ENCODE results near the gene TANGO6.

Gene TANGO6

GRCh38 chr16:69064124-69064763 lies 220.9 kb downstream of the TANGO6 start:
- DNase-seq = no peak

GRCh38 chr16:69064764-69065313 lies 221.5 kb downstream of the TANGO6 start:
- peak; percentile 17 for DNase-seq

- DNase-seq = no peak
Measured at GRCh38 chr16:69069504-69069903, 226.2 kb downstream of the TANGO6 start.

GRCh38 chr16:69071036-69071435 lies 227.7 kb downstream of the TANGO6 start:
- no peak for DNase-seq

DNA sequence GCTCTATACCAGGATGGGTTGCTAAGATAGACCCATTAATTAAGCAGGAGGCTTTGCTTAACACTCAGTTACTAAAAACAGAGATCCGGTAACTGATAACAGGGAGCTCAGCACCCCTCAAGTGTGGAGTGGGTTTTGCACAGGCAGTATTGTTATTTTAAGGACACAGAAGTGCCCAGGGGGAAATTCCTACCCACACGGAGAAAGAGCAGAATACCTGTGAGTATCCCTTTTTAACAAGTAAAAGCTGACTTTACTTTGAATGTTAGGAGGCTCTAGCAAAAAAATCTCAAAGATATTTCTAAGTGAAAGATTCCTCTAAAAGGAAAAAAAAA lies 229.3 kb downstream of the TANGO6 start:
- DNase-seq = no peak

DNA sequence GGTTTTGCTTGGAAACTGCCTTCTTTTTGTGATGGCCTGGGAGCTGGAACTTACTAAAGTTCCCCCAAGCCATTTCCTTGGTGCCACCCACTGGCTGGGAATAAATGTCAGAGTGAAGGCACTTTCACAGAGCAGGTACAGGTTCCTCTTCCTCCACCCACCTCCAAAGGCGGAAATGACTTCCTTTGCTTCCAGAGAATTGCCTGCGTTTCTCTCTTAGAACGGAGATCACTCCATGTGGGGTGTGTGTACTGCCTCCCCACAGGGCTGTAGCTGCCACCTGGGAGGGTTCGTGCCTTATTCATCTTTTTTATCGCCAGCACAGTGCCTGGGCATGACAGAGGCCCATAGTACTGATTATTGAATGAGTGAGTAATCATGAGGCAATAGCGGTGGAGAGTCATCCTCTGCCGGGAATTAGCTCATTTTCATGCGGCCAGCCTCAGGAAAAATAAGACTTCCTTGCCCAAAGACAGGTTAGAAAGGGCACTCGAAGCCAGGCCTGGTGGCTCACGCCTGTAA lies 229.9 kb downstream of the TANGO6 start:
- no peak for DNase-seq

- no peak for DNase-seq
Measured at GRCh38 chr16:69077251-69077650, 233.9 kb downstream of the TANGO6 start.

- DNase-seq = no peak
Measured at GRCh38 chr16:69078073-69078472, 234.7 kb downstream of the TANGO6 start.

- DNase-seq = no peak
Measured at GRCh38 chr16:69079697-69080096, 236.4 kb downstream of the TANGO6 start.

GRCh38 chr16:69083306-69083941 lies 240.1 kb downstream of the TANGO6 start:
- no peak for DNase-seq

DNA sequence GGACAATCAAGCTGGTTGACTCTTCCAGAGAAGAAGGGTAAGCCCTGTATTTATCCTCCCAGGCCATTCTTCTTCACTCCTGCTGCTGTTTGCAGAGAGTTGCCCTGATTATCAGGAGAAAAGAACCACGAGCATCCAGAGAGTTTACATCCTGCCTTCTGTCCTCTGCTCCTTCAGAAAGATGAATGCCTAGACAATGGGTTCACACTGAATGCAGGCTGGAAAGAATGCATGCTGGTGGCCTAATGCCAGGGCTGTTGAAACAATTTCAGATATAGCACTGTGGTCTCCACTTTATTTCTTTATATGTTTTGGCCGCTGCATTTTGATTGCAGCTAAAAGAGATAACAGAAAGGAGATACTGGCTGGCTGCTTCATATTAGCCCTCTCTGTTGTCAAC lies 241.0 kb downstream of the TANGO6 start:
- no peak for DNase-seq

GRCh38 chr16:69085032-69085695 lies 241.8 kb downstream of the TANGO6 start:
- DNase-seq = no peak

GRCh38 chr16:69087161-69087581 lies 243.8 kb downstream of the TANGO6 start:
- no peak for DNase-seq

DNA sequence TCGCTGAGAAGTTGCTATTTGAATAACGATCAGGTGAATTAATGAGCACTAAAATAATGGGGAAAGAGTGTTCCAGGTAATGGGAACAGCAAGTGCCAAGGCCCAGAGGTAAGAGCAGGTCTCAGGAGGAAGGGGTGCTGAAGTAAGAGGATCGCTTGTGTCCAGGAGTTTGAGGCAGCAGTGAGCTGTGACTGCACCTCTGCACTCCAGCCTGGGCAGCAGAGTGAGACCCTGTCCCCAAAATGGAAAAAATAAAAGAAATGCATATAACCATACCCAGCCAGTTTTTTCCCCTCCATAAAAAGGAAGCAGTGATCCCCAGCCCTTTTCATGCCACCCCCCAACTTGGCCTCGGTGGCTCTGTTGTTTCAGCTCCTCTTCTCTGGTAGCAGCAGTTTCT lies 245.4 kb downstream of the TANGO6 start:
- no peak for DNase-seq

GRCh38 chr16:69089091-69089910 lies 246.0 kb downstream of the TANGO6 start:
- peak; percentile 60 for DNase-seq

DNA sequence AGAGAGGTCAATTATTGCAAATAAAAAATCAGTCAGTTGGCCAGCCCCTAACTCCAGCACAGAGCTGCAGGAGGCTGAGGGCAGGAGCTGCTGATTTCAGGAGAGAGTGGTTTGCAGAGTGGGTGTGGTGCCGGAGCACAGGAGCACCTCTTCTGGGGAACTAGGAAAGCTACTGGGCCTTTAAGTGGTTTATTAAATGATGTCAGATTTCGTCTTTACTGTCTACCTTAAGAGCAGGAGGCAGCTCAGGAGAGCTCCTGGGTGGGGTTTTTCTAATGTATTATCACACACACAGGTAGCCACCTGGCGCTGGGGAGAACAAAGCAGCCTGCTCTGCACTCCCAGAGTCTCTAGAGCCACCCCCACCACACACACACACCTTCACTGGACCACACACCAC lies 250.6 kb downstream of the TANGO6 start:
- no peak for DNase-seq

- DNase-seq = no peak
Measured at GRCh38 chr16:69094501-69094900, 251.2 kb downstream of the TANGO6 start.

- DNase-seq = no peak
Measured at GRCh38 chr16:69095193-69095592, 251.9 kb downstream of the TANGO6 start.

DNA sequence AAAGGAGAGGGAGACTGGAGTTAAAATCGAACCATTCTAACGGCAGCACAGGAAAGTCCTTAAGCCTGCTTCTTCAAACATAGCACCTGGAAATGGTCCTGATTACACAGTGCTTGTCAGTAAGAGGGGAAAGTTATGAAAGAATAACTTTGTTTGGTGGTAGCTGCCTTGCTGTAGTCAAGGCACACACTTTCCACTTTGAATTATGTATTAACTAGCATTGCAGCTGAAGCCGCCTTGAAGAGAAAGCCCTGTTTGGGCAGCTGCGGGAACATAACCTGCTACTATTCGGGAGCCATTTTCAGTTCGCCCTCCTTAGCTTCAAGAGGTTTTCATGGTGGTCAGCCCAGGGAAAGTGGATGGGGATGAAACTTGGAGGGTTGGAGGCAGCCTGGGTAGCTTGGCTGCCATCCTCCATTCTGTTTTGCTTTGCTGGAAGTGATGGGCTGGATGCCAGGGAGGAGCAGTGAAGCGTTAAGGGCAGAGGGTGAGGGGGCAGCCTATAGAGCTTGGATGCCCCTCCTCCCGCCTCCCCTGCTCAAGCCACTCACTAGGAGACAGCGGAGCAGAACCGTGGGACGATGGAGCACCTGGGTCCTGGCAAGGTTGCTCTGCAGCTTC lies 256.9 kb downstream of the TANGO6 start:
- no peak for DNase-seq

- peak; percentile 31 for DNase-seq
Measured at GRCh38 chr16:69105501-69106361, 262.4 kb downstream of the TANGO6 start, which contains the start of gene HAS3. Gene HAS3 (plus strand): TSS chr16:69105653. CDS start chr16:69109396, 3,743 bp downstream.
